Measurements from ENCODE around the gene MOCOS.
"Not testable (repeated sequence)": the region's sequence is repeated elsewhere in the genome, so short reads cannot be mapped to it uniquely, and the experiment has no call there.

MOCOS gene

GRCh38 chr18:36203360-36203895 lies 16.1 kb downstream of the MOCOS start:
- no peak for DNase-seq

GRCh38 chr18:36205166-36205565 lies 17.9 kb downstream of the MOCOS start:
- DNase-seq = no peak

GRCh38 chr18:36207303-36207702 lies 20.0 kb downstream of the MOCOS start:
- DNase-seq = no peak

DNA sequence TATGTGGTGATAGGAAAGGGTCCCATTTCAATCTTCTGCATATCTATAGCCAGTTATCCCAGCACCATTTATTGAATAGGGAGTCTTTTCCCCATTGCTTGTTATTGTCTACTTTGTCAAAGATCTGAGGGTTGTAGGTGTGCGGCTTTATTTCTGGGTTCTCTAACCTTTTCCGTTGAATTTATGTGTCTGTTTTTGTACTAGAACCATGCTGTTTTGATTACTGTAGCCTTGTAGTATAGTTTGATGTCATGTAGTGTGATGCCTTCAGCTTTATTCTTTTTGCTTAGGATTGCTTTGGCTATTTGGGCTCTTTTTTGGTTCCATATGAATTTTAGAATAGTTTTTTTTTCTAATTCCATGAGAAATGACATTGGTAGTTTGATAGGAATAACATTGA lies 20.7 kb downstream of the MOCOS start:
- not testable (repeated sequence) for DNase-seq

DNA sequence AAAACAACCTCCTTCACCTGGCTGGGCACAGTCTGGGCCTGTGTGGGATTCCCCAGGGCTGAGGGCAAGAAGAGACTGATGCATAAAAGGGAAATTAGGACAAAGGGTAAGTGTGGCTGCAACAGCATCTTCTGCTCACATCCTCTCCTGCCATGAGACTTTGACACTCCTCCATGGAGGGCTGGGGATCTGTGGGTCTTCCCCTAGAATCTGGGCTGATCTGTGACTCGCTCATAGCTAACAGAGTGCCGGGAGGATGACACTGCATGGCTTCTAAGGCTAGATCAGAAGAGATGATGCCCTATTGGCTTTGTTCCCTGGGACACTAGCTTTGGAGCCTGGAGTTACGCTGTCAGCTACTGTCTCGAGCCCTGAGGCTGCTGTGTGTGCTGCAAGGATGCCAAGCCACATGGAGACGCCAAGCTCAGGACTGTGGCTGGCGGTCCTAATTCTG lies 24.3 kb downstream of the MOCOS start:
- DNase-seq = no peak

DNA sequence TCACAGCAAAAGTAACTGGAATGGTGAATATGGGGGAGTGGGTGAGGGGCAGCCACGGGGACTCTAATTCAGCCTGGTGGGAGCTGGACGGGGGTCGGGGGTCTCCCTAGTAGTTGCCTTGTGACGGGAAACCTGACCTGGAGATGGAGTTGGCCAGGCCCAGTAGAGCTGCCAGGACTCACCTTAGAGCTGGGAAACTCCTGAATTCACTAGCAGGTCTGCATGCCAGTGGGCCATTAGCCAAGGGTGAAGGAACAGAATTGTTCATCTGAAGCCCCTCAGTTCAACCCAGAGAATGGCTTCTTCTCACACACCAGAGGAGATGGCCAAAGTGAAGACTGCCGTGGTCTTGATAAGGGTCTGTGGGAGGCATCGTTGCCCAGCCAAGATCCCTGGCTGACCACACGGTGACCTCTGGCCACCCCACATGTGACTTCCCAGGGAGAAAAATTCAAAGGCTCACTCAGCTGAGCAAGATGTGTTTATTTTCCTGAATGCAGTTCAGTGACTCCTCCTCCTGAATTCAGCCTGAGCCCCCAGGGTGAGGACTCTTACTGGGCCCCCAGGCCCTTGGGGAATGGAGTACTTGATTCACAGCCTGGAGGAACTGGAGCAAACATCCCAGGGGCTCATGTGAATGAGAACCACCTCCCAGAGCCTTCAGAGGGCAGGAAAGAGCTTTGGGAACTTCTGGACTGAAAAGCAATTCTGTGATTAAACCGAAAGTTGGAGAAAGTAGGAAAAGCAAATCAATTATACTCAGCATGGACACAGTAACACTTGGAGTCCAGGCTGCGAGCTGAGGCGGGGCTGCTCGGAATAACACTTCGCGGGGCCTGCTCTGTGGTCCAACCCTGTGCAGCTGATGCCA lies 25.2 kb downstream of the MOCOS start:
- no peak for DNase-seq

DNA sequence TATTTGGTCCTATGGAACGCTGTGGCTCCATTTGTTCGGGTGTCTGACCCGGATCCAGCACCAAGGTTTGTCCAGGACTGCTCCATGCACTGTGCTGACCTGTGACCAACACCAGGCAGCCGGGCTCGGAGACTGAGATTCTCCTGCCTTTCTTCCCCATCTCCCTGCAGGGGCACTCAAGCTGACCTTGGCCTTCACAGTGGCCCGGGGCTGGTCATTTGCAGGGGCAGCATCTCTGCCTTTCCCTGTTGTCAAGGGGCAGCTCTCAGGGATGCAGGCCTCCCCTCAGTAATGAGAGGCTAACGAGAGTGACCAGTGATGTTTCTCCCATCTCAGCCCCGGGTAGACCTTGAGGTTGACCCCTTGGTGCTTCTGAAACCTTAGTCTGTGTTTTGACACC lies 27.5 kb downstream of the MOCOS start:
- DNase-seq = no peak

GRCh38 chr18:36215577-36215976 lies 28.3 kb downstream of the MOCOS start:
- DNase-seq = no peak

GRCh38 chr18:36217348-36217747 lies 30.1 kb downstream of the MOCOS start:
- no peak for DNase-seq

GRCh38 chr18:36229188-36229587 lies 41.9 kb downstream of the MOCOS start:
- DNase-seq = no peak

- DNase-seq = not testable (repeated sequence)
Observed at GRCh38 chr18:36240510-36240909, 53.2 kb downstream of the MOCOS start.

- DNase-seq = no peak
Observed at GRCh38 chr18:36241831-36242230, 54.5 kb downstream of the MOCOS start.

- DNase-seq = no peak
Observed at GRCh38 chr18:36247036-36247435, 59.7 kb downstream of the MOCOS start.

GRCh38 chr18:36249392-36249791 lies 62.1 kb downstream of the MOCOS start:
- no peak for DNase-seq

DNA sequence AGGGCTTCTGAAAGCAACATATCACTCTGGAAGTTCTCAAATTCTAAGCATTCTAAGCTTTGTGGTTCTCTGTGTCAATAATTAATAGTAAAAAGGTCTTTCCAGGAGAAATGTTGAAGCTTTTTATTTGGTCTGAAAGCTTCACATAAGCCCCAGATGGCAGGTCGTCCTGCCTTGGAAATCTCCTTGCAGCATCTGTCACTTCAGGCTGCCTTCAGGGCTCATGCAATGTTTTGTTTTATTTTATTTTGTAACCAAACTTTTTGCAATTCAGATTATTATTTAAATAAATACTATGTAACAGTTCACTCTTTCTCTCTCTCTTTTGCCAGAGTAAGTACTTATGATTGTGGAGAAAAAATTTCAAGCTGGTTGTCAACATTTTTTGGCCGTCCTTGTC lies 63.5 kb downstream of the MOCOS start:
- no peak for DNase-seq

- no peak for DNase-seq
Observed at GRCh38 chr18:36255072-36255698, 67.9 kb downstream of the MOCOS start.

DNA sequence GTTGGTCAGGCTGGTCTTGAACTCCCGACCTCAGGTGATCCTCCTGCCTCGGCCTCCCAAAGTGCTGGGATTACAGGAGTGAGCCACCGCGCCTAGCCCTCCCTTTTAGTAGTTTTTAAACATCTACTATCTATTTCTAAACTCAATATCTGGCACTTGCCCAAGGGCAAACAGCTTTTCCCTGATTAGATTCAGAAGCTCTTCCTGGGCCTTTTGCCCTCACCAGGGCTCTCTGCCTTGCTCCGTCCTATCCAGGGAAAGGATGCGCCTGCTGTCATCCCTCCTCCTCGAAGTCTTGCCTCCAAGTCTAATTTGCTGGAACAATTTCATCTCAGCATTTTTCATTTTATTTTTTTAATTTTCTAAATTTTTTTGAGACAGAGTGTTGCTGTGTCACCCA lies 68.8 kb downstream of the MOCOS start:
- no peak for DNase-seq

DNA sequence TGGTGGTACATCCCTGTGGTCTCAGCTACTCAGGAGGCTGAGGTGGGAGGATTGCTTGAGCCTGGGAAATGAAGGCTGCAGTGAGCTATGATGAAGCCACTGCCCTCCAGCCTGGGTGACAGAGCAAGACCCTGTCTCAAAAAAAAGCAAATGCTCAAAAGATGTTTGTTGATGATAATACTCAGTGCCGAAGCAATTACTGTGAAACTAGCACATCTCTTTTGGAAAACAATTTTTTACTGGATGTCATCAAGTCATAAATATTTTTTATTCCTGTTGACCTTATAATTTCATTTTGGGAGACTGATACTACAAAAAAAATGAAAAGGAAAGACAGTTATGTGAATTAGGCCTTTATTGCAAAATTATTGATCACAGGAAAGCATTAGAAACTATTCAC lies 75.7 kb downstream of the MOCOS start:
- no peak for DNase-seq

GRCh38 chr18:36264283-36264682 lies 77.0 kb downstream of the MOCOS start:
- no peak for DNase-seq

GRCh38 chr18:36265015-36265414 lies 77.7 kb downstream of the MOCOS start:
- DNase-seq = no peak

DNA sequence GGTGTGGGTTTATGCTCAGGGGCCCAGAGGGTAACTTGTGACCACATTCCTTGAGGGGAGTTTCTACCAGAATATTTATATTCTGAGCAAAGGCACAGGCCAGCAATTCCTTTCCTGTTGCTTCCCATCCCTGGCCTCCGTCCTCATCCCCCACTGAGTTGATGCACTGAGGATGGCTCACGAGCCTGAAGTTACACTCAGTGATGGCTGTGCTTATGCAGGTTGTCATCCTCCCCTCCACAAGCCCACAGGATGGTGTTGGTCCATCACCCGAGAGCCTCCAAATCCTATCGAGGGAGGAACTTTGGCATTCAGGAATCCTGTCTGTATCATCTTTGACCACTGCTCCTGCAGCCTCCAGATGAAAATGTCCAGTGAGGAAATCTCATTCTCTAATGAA lies 81.9 kb downstream of the MOCOS start:
- DNase-seq = no peak

DNA sequence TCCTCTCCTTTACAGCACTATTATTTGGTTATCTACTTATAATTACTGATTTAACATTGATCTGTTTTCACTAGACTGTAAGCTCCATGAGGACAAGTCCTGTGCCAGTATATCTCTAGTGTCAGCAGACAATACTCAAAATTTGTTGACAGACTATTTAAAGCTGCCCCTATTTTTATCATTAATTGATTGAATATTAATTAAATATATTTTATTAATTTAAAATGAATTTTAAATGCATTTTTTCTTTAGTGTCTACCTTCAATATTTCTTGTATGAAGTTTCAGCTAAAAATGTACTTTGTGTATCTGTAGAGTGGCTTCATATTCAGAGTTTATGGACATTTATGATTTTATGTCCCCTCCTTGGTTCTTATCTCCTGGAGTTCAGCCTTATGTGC lies 83.9 kb downstream of the MOCOS start:
- no peak for DNase-seq

DNA sequence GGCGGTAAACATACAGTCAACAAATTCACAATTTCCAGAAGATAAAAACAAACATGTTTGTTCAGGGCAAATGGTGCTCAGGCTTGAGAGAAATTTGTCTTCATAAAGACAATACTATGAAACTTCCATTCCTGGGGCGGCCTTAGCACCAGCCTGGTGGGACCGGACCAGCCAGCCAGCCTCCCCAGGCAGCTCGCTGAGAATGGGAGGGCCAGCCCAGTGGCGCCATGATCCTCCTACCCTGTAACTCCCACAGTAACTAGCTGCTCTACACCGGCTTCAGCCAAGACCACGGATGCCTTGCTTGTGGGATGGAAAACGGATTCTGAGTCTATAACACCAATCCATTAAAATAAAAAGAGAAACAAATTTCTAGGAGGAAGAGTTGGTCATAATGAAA lies 86.0 kb downstream of the MOCOS start:
- DNase-seq = no peak

DNA sequence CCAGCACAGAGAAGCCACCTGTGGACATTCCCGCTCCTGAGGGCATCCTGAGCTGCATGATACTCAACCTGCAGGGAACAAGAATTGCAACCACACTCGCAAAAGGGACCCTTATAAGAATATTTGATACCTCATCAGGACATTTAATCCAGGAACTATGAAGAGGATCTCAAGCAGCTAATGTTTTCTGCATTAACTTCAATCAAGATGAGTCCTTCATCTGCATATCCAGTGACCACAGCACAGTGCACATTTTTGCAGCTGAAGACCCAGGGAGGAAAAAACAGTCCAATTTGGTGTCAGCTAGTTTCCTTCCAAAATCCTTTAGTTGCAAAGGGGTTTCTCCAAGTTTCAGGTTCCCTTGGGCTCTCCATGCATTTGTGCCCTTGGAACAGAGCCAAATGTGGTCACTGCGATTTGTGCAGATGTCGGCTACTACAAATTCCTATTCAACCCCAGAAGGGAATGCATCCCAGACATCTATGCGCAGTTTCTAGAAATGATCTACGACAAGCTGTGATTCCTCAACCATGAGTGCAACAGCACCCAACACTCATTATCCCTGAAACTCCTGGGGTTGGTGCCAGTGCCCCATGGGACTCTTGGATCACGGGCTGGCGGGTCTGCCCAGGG lies 86.9 kb downstream of the MOCOS start:
- no peak for DNase-seq
